HEK293 (cell line): ENCODE results near the gene TEDDM1.

Source experiments
- BCL11A ChIP-seq: fragments of 450-650 bp; formaldehyde crosslinking; IDR thresholded peaks from 2 replicates; pipeline ENCODE4 v1.5.1; 2016; ENCODE audit warnings: low read depth, missing biosample characterization, missing genetic modification characterization
- HOXA7 ChIP-seq: sonication (generic); formaldehyde crosslinking; IDR thresholded peaks from 2 replicates; pipeline ENCODE4 v1.8.1; 2022; ENCODE audit warnings: missing genetic modification reagents, borderline replicate concordance
- KLF7 ChIP-seq: fragments of 450-650 bp; formaldehyde crosslinking; IDR thresholded peaks from 2 replicates; pipeline ENCODE4 v1.5.1; 2016; ENCODE audit warnings: missing biosample characterization, missing genetic modification characterization, borderline replicate concordance
- MYNN ChIP-seq: fragments of 450-650 bp; formaldehyde crosslinking; IDR thresholded peaks from 2 replicates; pipeline ENCODE4 v1.5.1; 2016; ENCODE audit warnings: missing biosample characterization, missing genetic modification characterization, borderline replicate concordance
- REPIN1 ChIP-seq: fragments of 450-650 bp; formaldehyde crosslinking; IDR thresholded peaks from 2 replicates; pipeline ENCODE4 v1.5.1; 2017; ENCODE audit warnings: missing biosample characterization, missing genetic modification characterization, low read depth
- REST ChIP-seq: fragments of 450-650 bp; formaldehyde crosslinking; IDR thresholded peaks from 2 replicates; pipeline ENCODE4 v1.5.1; 2016; ENCODE audit warnings: missing biosample characterization, missing genetic modification characterization
- SP2 ChIP-seq: fragments of 450-650 bp; formaldehyde crosslinking; IDR thresholded peaks from 2 replicates; pipeline ENCODE4 v1.5.1; 2016; ENCODE audit warnings: missing biosample characterization, missing genetic modification characterization
- SP7 ChIP-seq: fragments of 450-650 bp; formaldehyde crosslinking; IDR thresholded peaks from 2 replicates; pipeline ENCODE4 v1.5.1; 2016; ENCODE audit warnings: missing biosample characterization, missing genetic modification characterization
- TCF7L2 ChIP-seq: IDR thresholded peaks from 2 replicates; pipeline ENCODE4 v1.6.1; 2011; ENCODE audit warnings: low read depth, mild to moderate bottlenecking, inconsistent platforms, low read length, moderate library complexity, borderline replicate concordance
- YY2 ChIP-seq: fragments of 450-650 bp; formaldehyde crosslinking; IDR thresholded peaks from 2 replicates; pipeline ENCODE4 v1.5.1; 2016; ENCODE audit warnings: missing biosample characterization, missing genetic modification characterization
- ZBTB10 ChIP-seq: fragments of 450-650 bp; formaldehyde crosslinking; IDR thresholded peaks from 2 replicates; pipeline ENCODE4 v1.5.1; 2016; ENCODE audit warnings: missing biosample characterization, missing genetic modification characterization
- ZNF174 ChIP-seq: fragments of 450-650 bp; formaldehyde crosslinking; IDR thresholded peaks from 2 replicates; pipeline ENCODE4 v1.5.0; 2017; ENCODE audit warnings: missing biosample characterization, mild to moderate bottlenecking, missing genetic modification characterization
- ZNF221 ChIP-seq: fragments of 450-650 bp; formaldehyde crosslinking; IDR thresholded peaks from 2 replicates; pipeline ENCODE4 v1.5.1; 2017; ENCODE audit warnings: missing biosample characterization, missing genetic modification characterization, borderline replicate concordance
- ZNF341 ChIP-seq: fragments of 450-650 bp; formaldehyde crosslinking; IDR thresholded peaks from 2 replicates; pipeline ENCODE4; 2016; ENCODE audit warnings: low read depth, missing biosample characterization, missing genetic modification characterization
- ZNF350 ChIP-seq: fragments of 450-650 bp; formaldehyde crosslinking; IDR thresholded peaks from 2 replicates; pipeline ENCODE4 v1.5.0; 2017; ENCODE audit warnings: missing biosample characterization, mild to moderate bottlenecking, missing genetic modification characterization
- ZNF391 ChIP-seq: fragments of 450-650 bp; formaldehyde crosslinking; IDR thresholded peaks from 2 replicates; pipeline ENCODE4 v1.5.1; 2016; ENCODE audit warnings: low read depth, missing biosample characterization, missing genetic modification characterization, borderline replicate concordance
- ZNF404 ChIP-seq: fragments of 450-650 bp; formaldehyde crosslinking; IDR thresholded peaks from 2 replicates; pipeline ENCODE4 v1.5.1; 2017; ENCODE audit warnings: missing biosample characterization, missing genetic modification characterization
- ZNF473 ChIP-seq: fragments of 450-650 bp; formaldehyde crosslinking; IDR thresholded peaks from 2 replicates; pipeline ENCODE4 v1.5.1; 2017; ENCODE audit warnings: missing biosample characterization, missing genetic modification characterization
- ZNF530 ChIP-seq: fragments of 450-650 bp; formaldehyde crosslinking; IDR thresholded peaks from 2 replicates; pipeline ENCODE4 v1.5.1; 2016; ENCODE audit warnings: low read depth, missing biosample characterization, missing genetic modification characterization
- ZNF600 ChIP-seq: fragments of 450-650 bp; formaldehyde crosslinking; IDR thresholded peaks from 2 replicates; pipeline ENCODE4 v1.5.1; 2016; ENCODE audit warnings: missing biosample characterization, missing genetic modification characterization
- ZNF626 ChIP-seq: fragments of 450-650 bp; sonication (Bioruptor Pico); formaldehyde crosslinking; IDR thresholded peaks from 2 replicates; pipeline ENCODE4 v1.5.1; 2018; ENCODE audit warnings: missing biosample characterization, missing genetic modification characterization, inconsistent platforms
- ZNF629 ChIP-seq: fragments of 450-650 bp; formaldehyde crosslinking; IDR thresholded peaks from 2 replicates; pipeline ENCODE4 v1.5.1; 2017; ENCODE audit warnings: missing biosample characterization, missing genetic modification characterization
- ZNF707 ChIP-seq: fragments of 450-650 bp; formaldehyde crosslinking; IDR thresholded peaks from 2 replicates; pipeline ENCODE4 v1.5.1; 2016; ENCODE audit warnings: missing biosample characterization, missing genetic modification characterization
- ZNF791 ChIP-seq: fragments of 450-650 bp; formaldehyde crosslinking; IDR thresholded peaks from 2 replicates; pipeline ENCODE4 v1.5.1; 2016; ENCODE audit warnings: missing biosample characterization, missing genetic modification characterization
- ZNF830 ChIP-seq: fragments of 450-650 bp; IDR thresholded peaks from 2 replicates; pipeline ENCODE4 v1.5.0; 2018; ENCODE audit warnings: missing biosample characterization, missing genetic modification characterization, low read depth, mild to moderate bottlenecking, moderate library complexity
- ZSCAN16 ChIP-seq: fragments of 450-650 bp; formaldehyde crosslinking; IDR thresholded peaks from 2 replicates; pipeline ENCODE4 v1.5.1; 2016; ENCODE audit warnings: missing biosample characterization, missing genetic modification characterization
- ZSCAN18 ChIP-seq: fragments of 450-650 bp; formaldehyde crosslinking; IDR thresholded peaks from 2 replicates; pipeline ENCODE4 v1.5.1; 2016; ENCODE audit warnings: missing biosample characterization, missing genetic modification characterization
- ZSCAN4 ChIP-seq: fragments of 450-650 bp; formaldehyde crosslinking; IDR thresholded peaks from 2 replicates; pipeline ENCODE4 v1.5.1; 2017; ENCODE audit warnings: missing biosample characterization, missing genetic modification characterization
- ZSCAN5A ChIP-seq: fragments of 450-650 bp; formaldehyde crosslinking; IDR thresholded peaks from 2 replicates; pipeline ENCODE4 v1.5.1; 2016; ENCODE audit warnings: missing biosample characterization, missing genetic modification characterization
- ZXDB ChIP-seq: fragments of 450-650 bp; formaldehyde crosslinking; IDR thresholded peaks from 2 replicates; pipeline ENCODE4 v1.5.1; 2016; ENCODE audit warnings: missing biosample characterization, missing genetic modification characterization

The TEDDM1 gene

GRCh38 chr1:182391362-182392049 is 9.0 kb downstream of the TEDDM1 start, which contains the start of gene GLUL (continued):
- TF ChIP-seq HOXA7 (CRISPR knock-in tag) (no peak), ZSCAN16 (no peak; the same call in 1 of the 2 replicates), SP7 (tag by site-specific recombination) (peak; percentile 62), ZXDB (peak; percentile 46), KLF7 (tag by site-specific recombination) (peak; percentile 71; the same call in 1 of the 2 replicates), ZNF626 (tag by site-specific recombination) (no peak), YY2 (tag by site-specific recombination) (peak; percentile 53; the same call in 1 of the 2 replicates), ZNF707 (tag by site-specific recombination) (no peak), ZNF791 (no peak), ZNF341 (peak; percentile 17; the same call in 1 of the 2 replicates), ZNF391 (tag by site-specific recombination) (peak; percentile 23; the same call in 1 of the 2 replicates), ZNF600 (tag by site-specific recombination) (peak; percentile 67), ZNF830 (tag by site-specific recombination) (no peak), MYNN (tag by site-specific recombination) (no peak), ZNF629 (tag by site-specific recombination) (peak; percentile 6; the same call in 1 of the 2 replicates), REST (tag by site-specific recombination) (no peak), ZNF350 (tag by site-specific recombination) (no peak), ZNF404 (no peak), ZSCAN4 (no peak), ZBTB10 (tag by site-specific recombination) (no peak), ZNF174 (tag by site-specific recombination) (no peak; the same call in 1 of the 2 replicates), ZNF221 (tag by site-specific recombination) (no peak), ZSCAN18 (peak; percentile 28; the same call in 1 of the 2 replicates), TCF7L2 (no peak), ZSCAN5A (tag by site-specific recombination) (no peak; the same call in 1 of the 2 replicates), ZNF530 (no peak), SP2 (tag by site-specific recombination) (peak; percentile 54; the same call in 1 of the 2 replicates), REPIN1 (tag by site-specific recombination) (peak; percentile 72; the same call in 1 of the 2 replicates), BCL11A (no peak), ZNF473 (tag by site-specific recombination) (peak; percentile 75; the same call in 1 of the 2 replicates)
